Transverse colon (tissue), 4 donors: ENCODE measurements around the gene HTR1B. TPM values are rescaled to one million over a fixed set of nuclear protein-coding genes. Genes with fewer than 3 reads are reported as not detected.

ENCODE experiments used
- DNase-seq: peaks from one replicate; pipeline ENCODE4 v3.0.0-alpha.2; 2019
- H3K27ac ChIP-seq, 4 donors: fragments of 200-600 bp; sonication (generic); 2 replicates each; pipeline ENCODE4 v1.5.1; 2016 to 2018; ENCODE audit warnings: inconsistent platforms in 4 of 4
- H3K27me3 ChIP-seq: fragments of 200-600 bp; sonication (generic); 2 replicates; pipeline ENCODE4 v1.5.1; 2017; ENCODE audit warnings: inconsistent platforms
- H3K36me3 ChIP-seq, 4 donors: fragments of 200-600 bp; sonication (generic); 2 replicates each; pipeline ENCODE4 v1.5.1; 2017 to 2019; ENCODE audit warnings: inconsistent platforms in 4 of 4
- H3K4me1 ChIP-seq, 4 donors: fragments of 200-600 bp; sonication (generic); 2 replicates each; pipeline ENCODE4 v1.5.1; 2017 to 2020; ENCODE audit warnings: inconsistent platforms in 4 of 4
- H3K4me3 ChIP-seq, 4 donors: fragments of 200-600 bp; sonication (generic); 1 replicate in 1 of 4; 2 replicates in 3 of 4; pipeline versions ENCODE4 v1.5.1 to v1.6.1; 2017 to 2019; ENCODE audit warnings: inconsistent platforms in 4 of 4
- H3K9me3 ChIP-seq, 2 donors: fragments of 200-600 bp; sonication (generic); 2 replicates each; pipeline ENCODE4 v1.5.1; 2017 to 2019; ENCODE audit warnings: inconsistent platforms in 2 of 2
- CTCF ChIP-seq, 5 experiments: fragments of 200-600 bp in 3 of 5; fragments of 450-650 bp in 2 of 5; sonication (generic) in 3 of 5; IDR thresholded peaks; 1 replicate in 2 of 5; 2 replicates in 3 of 5; pipeline ENCODE4 v1.5.1; 2016 to 2017; ENCODE audit warnings: antibody characterized with exemption in 5 of 5, inconsistent platforms in 3 of 5, mild to moderate bottlenecking in 2 of 5, moderate library complexity in 1 of 5
- EP300 ChIP-seq: sonication (generic); formaldehyde crosslinking; IDR thresholded peaks from one replicate; pipeline ENCODE4 v1.6.1; 2017; ENCODE audit warnings: antibody characterized with exemption, low read depth
- POLR2A ChIP-seq: fragments of 450-650 bp; IDR thresholded peaks from one replicate; pipeline ENCODE4 v1.6.1; 2016; ENCODE audit warnings: antibody characterized with exemption, mild to moderate bottlenecking, moderate library complexity
- POLR2AphosphoS5 ChIP-seq, 3 donors: sonication (generic); formaldehyde crosslinking; IDR thresholded peaks; one replicate each; pipeline ENCODE4 v1.6.1; 2016; ENCODE audit warnings: antibody characterized with exemption in 3 of 3
- WGBS, 2 donors: methylation state at CpG; one replicate each; pipeline ENCODE4 v1.1.5; 2018; ENCODE audit warnings: low coverage in 1 of 2; 5-methylcytosine and 5-hydroxymethylcytosine counted together
- in situ Hi-C, 4 donors: fragments of 200-750 bp; cut with MboI; loops; one replicate each; pipeline versions ENCODE4 v1.15.0 to v1.15.1; 2017; ENCODE audit warnings: low sequenced_read_pairs in 3 of 4, low pct_ligation_motif_present in 1 of 4, low pct_unique_long_range_greater_than_20kb in 1 of 4
- intact Hi-C: fragments of 100-400 bp; cut with DNase I; formaldehyde crosslinking; loops from one replicate; pipeline ENCODE4 v1.15.1; 2023; ENCODE audit warnings: low total_unique reads
- total RNA-seq, 4 donors: library from RNA; depleted of rRNA; stranded (reverse); fragments of >200 nt; gene quantifications; one replicate each; pipeline ENCODE4 v1.1.0, GENCODE V29; 2016

Gene HTR1B
- total RNA-seq, 4 donors from 2014 or later: not detected

- in situ Hi-C loops (loop anchor here in 3 of 4 donors (25.0 kb wide), 1 partner anchor 1524 kb away; no protein-coding TSS in a partner anchor), intact Hi-C loops (no loop called here)
Measured at GRCh38 chr6:77461796-77462195, 1.5 kb downstream of the HTR1B start.

GRCh38 chr6:77458421-77458820 lies 4.9 kb downstream of the HTR1B start:
- Histone ChIP-seq H3K4me1 (peaks cover 4 to 6% (median 4%) of the 10 kb centered on the region in 4 donors), H3K27me3 (peaks cover 29% of the 10 kb centered on the region), H3K4me3 (no peak overlapping the region), H3K36me3 (no peaks in the 10 kb centered on the region), H3K9me3 (no peaks in the 10 kb centered on the region), H3K27ac (no peak overlapping the region)
- TF ChIP-seq EP300: no peak
- DNase-seq: no peak
- 78 to 80% methylated on average over 1 of the region's 1 CpG for WGBS, 2 donors
- in situ Hi-C loops: loop anchor here in 3 of 4 donors (25.0 kb wide), 1 partner anchor 1521 kb away; no protein-coding TSS in a partner anchor
- intact Hi-C loops: no loop called here

More at GRCh38 chr6:77461796-77462195, 1.5 kb downstream of the HTR1B start:
- Histone ChIP-seq H3K9me3 (no peaks in the 10 kb centered on the region), H3K27ac (no peak overlapping the region), H3K4me1 (peaks cover 12 to 23% (median 18%) of the 10 kb centered on the region in 4 donors), H3K27me3 (peaks cover 63% of the 10 kb centered on the region), H3K36me3 (no peaks in the 10 kb centered on the region), H3K4me3 (no peak overlapping the region)
- DNase-seq: no peak
- 58 to 74% methylated on average over 2 to 8 of the region's 8 CpGs for WGBS, 2 donors
- no peak for TF ChIP-seq POLR2AphosphoS5 (IDR thresholded peaks at IDR 0.05)
- no peak for TF ChIP-seq EP300
- no peak for TF ChIP-seq CTCF (IDR thresholded peaks at IDR 0.05)
- TF ChIP-seq POLR2A: no peak

- Histone ChIP-seq H3K36me3 (no peaks in the 10 kb centered on the region), H3K27ac (no peak overlapping the region), H3K4me1 (peaks cover 0 to 3% (median under 1%) of the 10 kb centered on the region in 4 donors), H3K4me3 (no peak overlapping the region), H3K27me3 (peaks cover 24% of the 10 kb centered on the region), H3K9me3 (no peaks in the 10 kb centered on the region)
- peak; percentile 48 to 65 (median 54) for TF ChIP-seq CTCF (IDR thresholded peaks at IDR 0.05)
- no peak for TF ChIP-seq POLR2AphosphoS5 (IDR thresholded peaks at IDR 0.05)
- DNase-seq: peak; percentile 43
- WGBS, 2 donors: 9 to 19% methylated on average over 5 to 6 of the region's 6 CpGs
- in situ Hi-C loops (loop anchor here in 3 of 4 donors (25.0 kb wide), 1 partner anchor 1521 kb away; no protein-coding TSS in a partner anchor), intact Hi-C loops (no loop called here)
Measured at GRCh38 chr6:77457720-77458349, 5.5 kb downstream of the HTR1B start.

DNA sequence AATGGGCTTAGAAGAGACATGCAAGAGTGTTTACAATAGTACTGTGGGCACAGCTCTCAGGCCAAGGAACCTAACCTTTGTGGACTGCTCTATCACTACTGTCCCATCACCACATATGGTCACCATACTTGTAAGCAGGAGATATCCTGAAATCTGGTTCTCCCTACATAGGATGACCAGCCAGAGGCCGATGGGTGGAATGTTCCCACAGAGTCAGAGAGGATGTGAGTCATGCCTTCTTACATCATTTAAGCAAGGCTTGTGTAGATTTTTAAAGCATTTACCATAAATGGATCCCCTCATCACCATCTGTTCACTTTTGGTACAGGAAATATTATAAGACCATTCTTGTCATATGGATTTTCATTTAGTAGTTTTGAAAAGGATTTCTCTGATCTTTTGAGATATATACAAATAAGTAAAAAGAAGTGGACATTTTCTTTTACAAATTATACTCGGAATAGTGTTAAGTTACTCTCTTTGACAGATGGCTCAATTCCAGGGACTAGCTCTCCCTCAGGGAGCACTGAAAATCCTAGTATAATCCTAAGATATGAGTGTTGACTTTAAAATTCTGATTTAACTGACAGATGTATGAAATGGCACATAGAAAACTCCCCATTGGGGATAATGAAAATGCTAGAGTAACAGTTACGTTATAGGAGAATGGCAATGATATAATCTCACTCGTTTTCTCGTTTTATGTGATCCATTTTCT lies 6.6 kb downstream of the HTR1B start:
- intact Hi-C loops: no loop called here
- Histone ChIP-seq H3K27ac (no peak overlapping the region), H3K27me3 (peaks cover 12% of the 10 kb centered on the region), H3K9me3 (no peaks in the 10 kb centered on the region), H3K36me3 (no peaks in the 10 kb centered on the region), H3K4me1 (peaks cover 0 to 3% (median 0%) of the 10 kb centered on the region in 4 donors), H3K4me3 (no peak overlapping the region)
- 72 to 74% methylated on average over 5 of the region's 5 CpGs for WGBS, 2 donors
- no peak for DNase-seq
- in situ Hi-C loops: loop anchor here in 3 of 4 donors (25.0 kb wide), 1 partner anchor 1519 kb away; no protein-coding TSS in a partner anchor
- TF ChIP-seq POLR2AphosphoS5 (IDR thresholded peaks at IDR 0.05): no peak
- TF ChIP-seq EP300: no peak
- TF ChIP-seq CTCF (IDR thresholded peaks at IDR 0.05): no peak
- no peak for TF ChIP-seq POLR2A
